Loucy (cell line): ENCODE measurements around the gene PRR13.
"Not testable (repeated sequence)": the region's sequence is repeated elsewhere in the genome, so short reads cannot be mapped to it uniquely, and the experiment has no call there.

Experiments used
- CTCF ChIP-seq: fragments of 200-600 bp; sonication (generic); conservative IDR thresholded peaks from 2 replicates; pipeline ENCODE4 v1.5.1; 2014; ENCODE audit warnings: mild to moderate bottlenecking, antibody characterized with exemption, low read length
- EZH2phosphoT487 ChIP-seq: fragments of 200-600 bp; IDR thresholded peaks from 2 replicates; pipeline ENCODE4 v1.6.1; 2018; ENCODE audit warnings: antibody characterized with exemption, mild to moderate bottlenecking, moderate library complexity, borderline replicate concordance

GRCh38 chr12:53435326-53435725, 6.2 kb upstream of the PRR13 start:
- TF ChIP-seq EZH2phosphoT487, CTCF: not testable (repeated sequence)
